NCI-H2227 (cell line): ENCODE results near the gene PRKCA.
A peak's percentile ranks its signal among the peaks of the same experiment; 100 is the strongest.

Experiments used
- DNase-seq: peaks from one replicate; lab custom pipeline; 2025; ENCODE audit not compliant: unreplicated experiment; lab: John Stamatoyannopoulos, UW

Gene PRKCA

GRCh38 chr17:66783656-66784381, 481.4 kb downstream of the PRKCA start:
- no peak for DNase-seq

GRCh38 chr17:66784621-66785364, 482.4 kb downstream of the PRKCA start:
- no peak for DNase-seq

GRCh38 chr17:66786107-66786506, 483.7 kb downstream of the PRKCA start:
- DNase-seq: no peak

DNA sequence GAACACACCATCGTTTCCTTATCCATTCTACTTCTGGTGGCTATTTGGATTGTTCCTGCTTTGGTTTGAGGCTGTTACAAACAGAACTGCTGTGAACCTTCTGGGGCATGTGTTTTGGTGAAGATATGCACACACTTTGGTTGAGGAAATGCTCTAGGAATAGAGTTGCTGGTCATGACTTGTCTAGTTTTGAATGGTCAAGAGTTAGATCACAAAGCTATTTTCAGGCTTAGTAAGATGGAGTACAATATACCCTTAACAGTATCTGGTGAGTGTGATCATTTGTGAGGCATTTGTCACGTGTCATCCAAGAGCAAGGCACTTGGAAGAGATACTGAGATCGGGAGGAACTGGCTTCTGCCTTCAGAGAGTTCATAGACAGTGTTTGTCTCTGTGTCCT, 485.5 kb downstream of the PRKCA start:
- no peak for DNase-seq

- no peak for DNase-seq
These were observed 486.7 kb downstream of the PRKCA start for GRCh38 chr17:66789093-66789492.

DNA sequence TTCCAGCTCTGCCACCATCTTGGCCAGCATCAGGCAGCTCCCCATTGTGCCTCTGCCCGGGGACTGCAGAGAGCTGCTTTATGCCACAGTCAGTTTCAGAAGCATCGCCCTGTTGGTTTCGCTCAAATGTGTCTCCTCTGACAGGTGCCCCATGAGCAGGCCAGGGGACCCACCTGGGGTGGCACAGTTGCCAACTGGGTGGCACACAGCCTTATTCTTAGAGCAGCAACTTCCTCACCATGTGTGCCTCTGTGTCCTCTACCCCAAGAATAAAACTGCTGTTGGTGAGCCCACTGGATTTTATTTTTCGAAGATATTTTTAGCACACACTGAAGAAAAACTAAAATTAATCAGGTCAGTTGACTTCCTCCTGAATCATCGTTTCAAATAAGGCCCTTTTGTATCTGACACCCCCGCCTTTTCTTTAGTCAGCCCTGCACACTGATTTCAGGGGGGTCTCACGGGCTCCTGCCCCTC, 487.6 kb downstream of the PRKCA start:
- DNase-seq: no peak

DNA sequence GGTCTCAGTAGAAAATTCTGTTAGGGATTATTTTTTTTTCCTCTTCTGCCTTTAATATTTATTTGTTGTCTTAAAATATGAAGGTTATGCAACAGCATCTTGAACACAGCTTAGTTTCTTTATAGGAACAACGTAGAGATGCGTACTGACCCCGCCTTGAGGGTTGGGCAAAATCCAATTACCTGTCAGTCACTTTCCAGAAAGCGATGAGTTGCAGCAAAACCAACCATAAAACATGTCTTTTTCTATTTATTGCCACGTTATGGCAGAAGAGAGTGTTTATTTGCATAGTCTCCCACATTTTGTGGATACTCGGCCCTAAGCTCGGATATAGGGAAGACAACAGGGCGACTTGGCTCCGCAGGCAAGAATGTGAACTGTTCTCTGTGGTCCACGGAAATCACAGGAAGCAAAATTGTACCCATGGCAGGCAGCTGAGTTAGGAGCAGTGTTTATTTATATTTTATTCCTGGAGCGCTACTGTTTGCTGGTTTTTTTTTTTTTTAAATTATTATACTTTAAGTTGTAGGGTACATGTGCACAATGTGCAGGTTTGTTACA, 488.2 kb downstream of the PRKCA start:
- DNase-seq: no peak

DNA sequence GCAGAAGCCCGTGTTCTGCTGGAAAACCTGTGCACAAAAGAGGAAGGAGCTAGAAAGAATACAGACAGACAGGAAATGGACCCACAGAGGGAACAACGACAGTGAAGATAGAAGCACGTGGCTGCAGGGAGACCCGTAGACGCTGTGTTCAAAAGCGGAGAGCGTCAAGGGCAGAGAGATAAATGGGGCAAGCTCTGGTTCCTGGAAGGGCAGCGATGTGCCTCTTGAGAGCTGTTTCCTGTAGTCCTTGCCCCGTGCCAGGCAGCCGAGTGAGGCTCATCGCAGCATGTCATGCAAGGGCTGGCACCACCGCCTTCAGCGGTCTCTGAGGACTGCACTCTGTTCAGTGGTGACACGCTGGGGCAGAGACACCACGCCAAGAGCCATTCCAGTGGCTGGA, 488.9 kb downstream of the PRKCA start:
- no peak for DNase-seq

GRCh38 chr17:66793814-66794213, 491.4 kb downstream of the PRKCA start:
- no peak for DNase-seq

DNA sequence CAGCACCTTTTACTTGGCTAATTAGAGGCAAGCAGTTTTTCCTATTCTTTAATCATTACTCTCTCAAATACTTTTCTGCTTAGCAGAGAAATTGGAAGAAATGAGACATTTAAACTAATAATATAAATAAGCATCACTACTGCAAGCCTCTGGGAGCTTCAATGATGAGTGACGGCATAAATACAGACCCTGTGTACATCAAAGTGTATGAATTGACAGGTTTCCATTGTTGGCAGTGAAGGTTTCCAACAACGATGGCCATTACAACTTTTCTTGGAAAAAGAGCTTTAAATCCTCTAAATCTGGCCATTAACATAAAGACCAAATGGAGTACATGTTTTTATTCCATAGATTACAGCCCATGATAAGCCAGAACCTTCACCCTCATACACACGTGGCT, 493.1 kb downstream of the PRKCA start:
- DNase-seq: no peak

- DNase-seq: no peak
These were observed 497.6 kb downstream of the PRKCA start for GRCh38 chr17:66799849-66800537.

DNA sequence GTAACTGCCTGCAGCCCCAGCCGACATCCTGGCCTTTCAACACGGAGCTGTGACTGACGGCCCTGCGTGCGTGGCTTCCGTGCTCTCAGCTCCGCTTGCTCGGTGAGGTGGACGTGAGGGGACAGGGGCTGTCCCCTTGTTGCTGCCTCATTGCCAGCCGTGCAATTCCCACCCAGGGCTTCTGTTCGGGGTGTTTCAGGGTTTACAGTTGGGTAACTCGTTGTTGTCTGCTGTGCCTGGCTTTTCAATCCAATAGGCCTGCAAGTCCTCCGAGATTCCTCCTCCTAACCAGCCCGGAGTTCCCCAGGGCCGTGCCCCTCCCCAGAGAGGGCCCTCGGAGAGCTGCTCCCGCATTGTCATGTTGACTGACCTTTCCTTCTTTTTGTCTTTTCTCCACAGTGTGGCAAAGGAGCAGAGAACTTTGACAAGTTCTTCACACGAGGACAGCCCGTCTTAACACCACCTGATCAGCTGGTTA, 501.1 kb downstream of the PRKCA start:
- DNase-seq: no peak

DNA sequence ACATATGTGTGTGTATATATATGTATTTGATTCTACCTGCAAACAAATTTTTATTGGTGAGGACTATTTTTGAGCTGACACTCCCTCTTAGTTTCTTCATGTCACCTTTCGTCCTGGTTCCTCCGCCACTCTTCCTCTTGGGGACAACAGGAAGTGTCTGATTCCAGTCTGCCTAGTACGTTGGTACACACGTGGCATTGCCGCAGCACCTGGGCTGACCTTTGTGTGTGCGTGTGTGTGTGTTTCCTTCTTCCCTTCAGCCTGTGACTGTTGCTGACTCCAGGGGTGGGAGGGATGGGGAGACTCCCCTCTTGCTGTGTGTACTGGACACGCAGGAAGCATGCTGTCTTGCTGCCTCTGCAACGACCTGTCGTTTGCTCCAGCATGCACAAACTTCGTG, 503.2 kb downstream of the PRKCA start:
- no peak for DNase-seq

DNA sequence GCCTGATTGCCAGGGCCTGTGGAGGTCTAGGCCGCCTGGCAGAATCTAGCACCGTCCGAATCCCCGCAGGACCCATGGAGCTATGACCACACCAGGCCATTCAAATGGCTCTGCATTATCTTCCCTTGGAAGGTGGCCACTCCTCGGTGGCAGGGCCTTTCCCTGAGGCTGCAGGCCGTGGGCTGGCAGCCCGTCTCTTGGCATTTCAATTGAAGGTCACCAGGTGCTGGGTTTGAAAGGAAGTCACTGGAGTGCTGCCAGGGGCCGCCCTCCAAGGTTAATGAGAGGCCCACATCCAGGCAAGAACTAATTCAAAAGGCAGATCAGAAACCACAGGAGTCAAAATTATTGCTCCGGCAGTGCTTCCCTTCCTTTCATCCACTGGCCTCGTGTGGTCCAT, 504.8 kb downstream of the PRKCA start:
- DNase-seq: no peak

DNA sequence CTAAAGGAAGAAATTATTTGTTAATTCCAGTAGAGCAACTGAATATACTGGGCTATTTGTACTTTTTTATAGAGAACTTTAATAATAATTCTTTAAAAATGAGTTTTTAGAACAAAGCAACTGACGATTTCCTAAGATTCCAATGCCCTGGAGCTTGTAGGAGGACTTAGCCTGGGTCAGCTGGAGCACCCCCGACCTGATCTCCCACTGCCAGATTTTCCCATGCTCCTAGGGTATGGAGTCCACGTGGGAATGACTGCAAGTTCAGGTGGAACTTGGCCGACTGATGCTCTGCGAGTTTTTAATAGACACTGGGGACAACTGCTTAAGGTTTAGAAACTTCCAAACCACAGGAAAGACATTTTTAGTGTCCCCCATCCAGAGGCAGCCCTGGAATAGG, 507.0 kb downstream of the PRKCA start:
- DNase-seq: no peak

GRCh38 chr17:66810951-66811682, 508.7 kb downstream of the PRKCA start:
- no peak for DNase-seq

GRCh38 chr17:66811683-66812054, 509.3 kb downstream of the PRKCA start:
- DNase-seq: no peak

GRCh38 chr17:66812571-66812970, 510.2 kb downstream of the PRKCA start:
- DNase-seq: no peak

DNA sequence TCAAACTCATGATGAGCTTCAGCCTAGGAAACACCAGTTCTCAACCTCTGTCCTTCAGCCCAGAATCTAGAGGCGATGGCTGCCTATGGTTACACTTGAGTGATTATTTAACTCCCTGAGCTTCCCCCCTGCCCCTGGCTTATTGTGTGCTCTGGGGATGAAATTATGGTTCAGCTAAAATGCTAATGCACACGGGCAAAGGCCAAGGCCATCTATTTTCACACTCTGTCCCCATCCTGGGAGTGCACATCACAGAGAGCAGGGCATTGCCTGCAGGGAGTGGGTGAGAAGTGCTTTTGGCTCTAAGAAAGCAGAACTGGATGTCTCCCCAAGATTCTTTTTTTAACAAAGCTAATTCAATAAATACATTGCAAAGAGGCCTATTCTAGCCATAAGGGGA, 510.9 kb downstream of the PRKCA start:
- peak; percentile 59 for DNase-seq

GRCh38 chr17:66814026-66814425, 511.6 kb downstream of the PRKCA start:
- no peak for DNase-seq

GRCh38 chr17:66814570-66814969, 512.2 kb downstream of the PRKCA start:
- no peak for DNase-seq
